Measurements from ENCODE around the gene EIF4G3. TPM values are rescaled to one million over a fixed set of nuclear protein-coding genes. Genes with fewer than 3 reads are reported as not detected.

The EIF4G3 gene
- total and polyA plus RNA-seq, 2 of the 8 experiments (the other 6 are each of a cell fraction or from before 2014, with no cell fraction given) = 47.5 to 66.6 TPM

GRCh38 chr1:20882837-20883236 is 293.9 kb downstream of the EIF4G3 start:
- Histone ChIP-seq H3K9me3 (ENCODE audit: insufficient read depth in 2 of 2, low read depth in 1 of 2, low read length in 1 of 2) (no peaks in the 10 kb centered on the region), H3K18ac (ENCODE audit: extremely low read depth, low read length) (no peak overlapping the region), H3K27me3 (replicated peaks in 1 of 4; ENCODE audit: control insufficient read depth in 3 of 4, extremely low read depth in 1 of 4, insufficient read depth in 3 of 4, low read length in 3 of 4) (no peaks in the 10 kb centered on the region), H2BK120ac (replicated peaks; ENCODE audit: low read depth, low read length) (no peak overlapping the region), H3K23ac (ENCODE audit: insufficient read length) (no peak overlapping the region), H3K14ac (ENCODE audit: insufficient read length) (no peak overlapping the region), H2AK5ac (ENCODE audit: low read depth, low read length) (no peak overlapping the region), H3K27ac (ENCODE audit: low read depth, low read length) (no peak overlapping the region), H3K4me2 (ENCODE audit: insufficient read depth in 1 of 2, low read depth in 2 of 2, low read length in 2 of 2) (no peak overlapping the region), H4K20me1 (replicated peaks in 1 of 2; ENCODE audit: control insufficient read depth in 1 of 2, insufficient read depth in 2 of 2, low read length in 2 of 2) (no peaks in the 10 kb centered on the region), H3K36me3 (ENCODE audit: control insufficient read depth in 2 of 4, insufficient read depth in 4 of 4, low read length in 3 of 4) (peaks cover 0 to 15% (median 5%) of the 10 kb centered on the region in 4 experiments; a peak in 5 of 8 replicates), H3K79me2 (ENCODE audit: control insufficient read depth in 1 of 2, insufficient read depth in 2 of 2, low read length in 2 of 2) (no peaks in the 10 kb centered on the region), H3K4me3 (ENCODE audit: extremely low read depth in 1 of 4, insufficient read depth in 2 of 4, low read depth in 3 of 4, low read length in 4 of 4) (no peak overlapping the region), H3K23me2 (ENCODE audit: low read depth, low read length) (no peaks in the 10 kb centered on the region), H2BK20ac (ENCODE audit: low read length) (no peak overlapping the region), H2BK15ac (ENCODE audit: low read length) (no peak overlapping the region), H2BK12ac (ENCODE audit: low read depth, low read length) (no peak overlapping the region), H4K8ac (ENCODE audit: extremely low read depth, insufficient read depth, low read length) (no peak overlapping the region), H3K79me1 (ENCODE audit: low read depth, low read length) (no peaks in the 10 kb centered on the region), H2BK5ac (ENCODE audit: low read depth, low read length) (0 out of 2 replicates have a peak overlapping the region, but pooled peaks have one; percentile 18), H4K5ac (ENCODE audit: insufficient read length, low read depth, low read length) (no peak overlapping the region), H3K4ac (replicated peaks; ENCODE audit: insufficient read length, low read depth, low read length) (no peak overlapping the region), H4K91ac (replicated peaks; ENCODE audit: insufficient read length, low read length) (no peak overlapping the region), H3K9ac (replicated peaks in 1 of 4; ENCODE audit: extremely low read depth in 1 of 4, low read depth in 3 of 4, low read length in 3 of 4) (no peak overlapping the region), H3K4me1 (replicated peaks in 1 of 4; ENCODE audit: control insufficient read depth in 3 of 4, insufficient read depth in 4 of 4, low read length in 3 of 4) (no peaks in the 10 kb centered on the region), H3K56ac (replicated peaks; ENCODE audit: insufficient read length, low read depth, low read length) (no peak overlapping the region), H2AFZ (ENCODE audit: low read length) (no peak overlapping the region)
- FAIRE-seq (no peak), DNase-seq (ENCODE audit: low read depth in 1 of 2, low spot score in 2 of 2) (no peak)
- TF ChIP-seq GTF2F1 (IDR thresholded peaks at IDR 0.05; ENCODE audit: borderline replicate concordance, low read depth, low read length) (no peak), RFX5 (IDR thresholded peaks at IDR 0.05; ENCODE audit: borderline replicate concordance, low read depth, low read length) (no peak), POLR2AphosphoS5 (IDR thresholded peaks at IDR 0.05; ENCODE audit: low read depth, low read length) (no peak), SRF (IDR thresholded peaks at IDR 0.05; ENCODE audit: low read depth, low read length) (no peak), CREB1 (IDR thresholded peaks at IDR 0.05) (no peak), ZNF274 (IDR thresholded peaks at IDR 0.05; ENCODE audit: borderline replicate concordance, extremely low read depth, low read length) (no peak), GABPA (IDR thresholded peaks at IDR 0.05; ENCODE audit: borderline replicate concordance, insufficient read depth, low read length) (no peak), EZH2 (IDR thresholded peaks at IDR 0.05; ENCODE audit: low read depth, low read length, severe bottlenecking) (no peak)
- ChIA-PET POLR2A (ENCODE audit: partially characterized antibody) (no interaction called here), CTCF (ENCODE audit: partially characterized antibody) (interaction anchor here (1.3 kb wide), 1 partner anchor 312 kb away, joined by 4 read pairs; no protein-coding TSS in a partner anchor)
- WGBS, 2 experiments (ENCODE audit: extremely low coverage in 1 of 2, insufficient coverage in 1 of 2, insufficient read length in 1 of 2, insufficient replicate concordance in 2 of 2, low coverage in 1 of 2, low lambda C conversion rate in 2 of 2, missing lambda C conversion rate in 1 of 2) = 94% methylated on average over 5 of the region's 5 CpGs; no CpG with 5 or more reads in 1 of the 2 experiments
